ENCODE measurements around the gene PAIP2. TPM values are rescaled to one million over a fixed set of nuclear protein-coding genes. Genes with fewer than 3 reads are reported as not detected.

Gene PAIP2, protein sequence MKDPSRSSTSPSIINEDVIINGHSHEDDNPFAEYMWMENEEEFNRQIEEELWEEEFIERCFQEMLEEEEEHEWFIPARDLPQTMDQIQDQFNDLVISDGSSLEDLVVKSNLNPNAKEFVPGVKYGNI
- 100 to 1,000 TPM in 2 of 4 donors, 10 to 100 TPM in 2; 78.5 to 131 (median 93.3) TPM for total RNA-seq

DNA sequence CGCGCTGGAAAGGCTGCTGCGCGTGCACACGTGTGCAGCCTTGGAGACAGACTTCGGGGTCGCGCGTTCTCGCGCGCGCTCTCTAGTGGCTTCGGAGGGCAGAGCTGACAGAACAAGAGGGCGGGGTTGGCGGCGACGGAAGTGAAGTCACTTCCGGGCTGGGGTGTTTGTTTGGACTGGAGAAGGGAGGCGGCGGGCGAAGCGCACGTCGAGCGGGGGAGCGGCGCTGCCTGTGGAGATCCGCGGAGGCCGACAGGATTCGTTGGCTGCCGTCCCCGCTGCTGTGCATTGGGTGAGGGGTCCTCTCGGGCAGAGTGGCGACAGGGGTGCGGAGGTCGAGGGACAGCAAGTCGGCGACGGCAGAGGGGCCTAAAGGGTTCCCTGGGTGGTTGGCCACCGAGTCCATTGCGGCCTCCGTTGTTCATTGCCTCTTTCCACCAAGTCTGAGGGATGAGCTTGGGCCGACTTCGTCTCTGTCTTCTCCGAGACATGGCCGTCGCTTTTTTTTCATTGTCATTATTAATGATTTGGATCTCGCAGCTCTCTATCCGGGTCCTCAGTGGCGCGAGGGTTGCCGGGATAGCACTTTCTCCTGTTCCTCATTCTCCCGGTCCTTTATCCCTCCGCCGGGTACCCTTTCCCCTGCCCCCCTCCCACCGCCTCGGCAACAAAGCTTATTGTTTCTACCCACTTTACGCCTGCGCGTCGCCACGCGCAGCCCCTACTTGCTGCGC lies at the start of gene PAIP2:
TSS of gene PAIP2 (plus strand) at position 166 of the 734 bp plus-strand sequence. CDS start 21,931 bp downstream, outside the sequence.
- Histone ChIP-seq H3K4me3 (peak within 1 kb of the TSS; percentile 80 to 86), H3K27me3 (no peaks in the 10 kb centered on the region), H3K9me3 (no peaks in the 10 kb centered on the region), H3K36me3 (peaks cover 0 to 6% of the 10 kb centered on the region in 2 donors), H3K27ac (peak within 1 kb of the TSS; percentile 93 to 98 (median 98)), H3K4me1 (peaks cover 3 to 56% (median 7%) of the 10 kb centered on the region in 3 donors)
- ATAC-seq, result peak; percentile 97
- TF ChIP-seq EP300 (IDR thresholded peaks at IDR 0.05) (no peak), POLR2A (IDR thresholded peaks at IDR 0.05) (peak; percentile 86 to 92), POLR2AphosphoS5 (IDR thresholded peaks at IDR 0.05) (peak; percentile 97)
- TF ChIP-seq, protein P1, sequence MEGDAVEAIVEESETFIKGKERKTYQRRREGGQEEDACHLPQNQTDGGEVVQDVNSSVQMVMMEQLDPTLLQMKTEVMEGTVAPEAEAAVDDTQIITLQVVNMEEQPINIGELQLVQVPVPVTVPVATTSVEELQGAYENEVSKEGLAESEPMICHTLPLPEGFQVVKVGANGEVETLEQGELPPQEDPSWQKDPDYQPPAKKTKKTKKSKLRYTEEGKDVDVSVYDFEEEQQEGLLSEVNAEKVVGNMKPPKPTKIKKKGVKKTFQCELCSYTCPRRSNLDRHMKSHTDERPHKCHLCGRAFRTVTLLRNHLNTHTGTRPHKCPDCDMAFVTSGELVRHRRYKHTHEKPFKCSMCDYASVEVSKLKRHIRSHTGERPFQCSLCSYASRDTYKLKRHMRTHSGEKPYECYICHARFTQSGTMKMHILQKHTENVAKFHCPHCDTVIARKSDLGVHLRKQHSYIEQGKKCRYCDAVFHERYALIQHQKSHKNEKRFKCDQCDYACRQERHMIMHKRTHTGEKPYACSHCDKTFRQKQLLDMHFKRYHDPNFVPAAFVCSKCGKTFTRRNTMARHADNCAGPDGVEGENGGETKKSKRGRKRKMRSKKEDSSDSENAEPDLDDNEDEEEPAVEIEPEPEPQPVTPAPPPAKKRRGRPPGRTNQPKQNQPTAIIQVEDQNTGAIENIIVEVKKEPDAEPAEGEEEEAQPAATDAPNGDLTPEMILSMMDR (IDR thresholded peaks at IDR 0.05), result peak; percentile 43 to 90 (median 75)
- WGBS, 2 donors (ENCODE audit: low coverage in 1 of 2), result 0% methylated on average over 10 to 17 of the region's 66 CpGs

DNA sequence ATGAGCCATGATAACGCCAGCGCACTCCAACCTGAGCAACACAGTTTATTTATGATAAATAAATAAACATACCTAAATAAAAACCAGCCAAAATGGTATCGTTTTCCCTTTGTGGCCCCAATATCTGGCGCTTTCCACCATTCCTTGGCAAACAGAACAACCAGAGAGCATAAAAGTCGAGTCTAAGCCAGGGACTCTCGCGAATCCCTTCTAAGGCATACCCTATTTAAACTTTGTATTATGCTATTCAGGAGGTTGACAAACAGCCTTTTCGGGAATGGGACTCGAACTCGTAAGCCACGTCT lies 48.5 kb upstream of the PAIP2 start:
- H3K4me1 ChIP-seq, result peaks cover 0 to 40% (median 21%) of the 10 kb centered on the region in 3 donors
- no peak for ATAC-seq
- WGBS, 2 donors (ENCODE audit: low coverage in 1 of 2), result 25 to 39% methylated on average over 5 to 7 of the region's 11 CpGs
- TF ChIP-seq, protein P1 (IDR thresholded peaks at IDR 0.05), result no peak
- TF ChIP-seq POLR2A (IDR thresholded peaks at IDR 0.05) (no peak), POLR2AphosphoS5 (IDR thresholded peaks at IDR 0.05) (no peak), EP300 (IDR thresholded peaks at IDR 0.05) (no peak)
- H3K4me3 ChIP-seq, result peak overlapping the region; percentile 91 to 96
- no peaks in the 10 kb centered on the region for H3K9me3 ChIP-seq
- H3K36me3 ChIP-seq, result no peaks in the 10 kb centered on the region
- H3K27me3 ChIP-seq, result no peaks in the 10 kb centered on the region
- H3K27ac ChIP-seq, result peak overlapping the region; percentile 95 to 100 (median 98)

DNA sequence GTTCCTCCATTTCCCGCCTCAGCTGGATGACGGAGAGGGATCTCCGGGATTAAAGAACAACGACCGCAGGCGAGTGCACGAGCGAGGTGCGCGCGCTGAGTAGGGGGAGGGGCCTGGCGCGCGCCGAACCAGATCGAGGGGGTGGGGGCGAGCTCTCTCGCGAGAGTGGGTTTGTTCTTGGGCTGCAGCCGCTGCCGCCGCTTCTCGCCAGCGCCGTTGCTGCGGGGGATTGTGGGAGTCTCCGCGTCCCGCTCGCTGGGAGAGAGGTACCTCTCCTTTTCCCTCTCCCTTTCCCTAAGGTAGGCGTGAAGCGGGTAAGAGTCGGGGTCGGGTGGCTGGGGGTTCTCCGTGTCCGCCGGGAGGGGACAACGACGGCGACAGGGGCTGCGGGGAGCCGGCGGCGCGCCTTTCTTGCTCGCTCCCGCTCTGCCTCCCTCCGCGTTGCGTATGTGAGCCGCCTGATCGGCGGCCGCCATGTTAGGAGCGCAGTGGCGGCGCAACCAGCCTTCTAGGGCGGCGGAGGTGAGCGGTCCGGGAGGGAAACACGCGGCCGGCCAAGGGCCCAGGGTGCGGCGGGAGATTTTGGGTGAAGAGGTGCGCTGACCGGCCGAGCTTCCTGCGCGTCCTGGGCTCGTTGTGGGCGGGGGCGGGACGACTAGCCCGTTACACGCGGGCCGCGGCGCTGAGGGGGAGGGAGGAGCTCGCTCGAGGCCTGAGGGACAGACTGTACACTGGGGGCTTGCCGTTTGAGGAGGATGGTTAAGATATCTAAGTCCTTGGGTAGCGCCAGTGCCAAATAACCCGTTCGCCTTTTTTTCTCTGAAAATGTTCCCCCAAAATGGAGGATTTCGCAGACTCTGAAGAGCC lies 47.9 kb upstream of the PAIP2 start, which contains the start of gene MATR3:
TSS of gene MATR3 (plus strand) at position 234 of the 867 bp plus-strand sequence. CDS start 13,676 bp downstream, outside the sequence.
- Histone ChIP-seq H3K4me3 (peak within 1 kb of the TSS; percentile 91 to 96), H3K9me3 (no peaks in the 10 kb centered on the region), H3K27me3 (no peaks in the 10 kb centered on the region), H3K36me3 (no peaks in the 10 kb centered on the region), H3K27ac (peak within 1 kb of the TSS; percentile 95 to 100 (median 98)), H3K4me1 (peaks cover 0 to 45% (median 27%) of the 10 kb centered on the region in 3 donors)
- 0% methylated on average over 3 of the region's 88 CpGs; no CpG with 5 or more reads in 1 of the 2 donors for WGBS, 2 donors (ENCODE audit: low coverage in 1 of 2)
- TF ChIP-seq EP300 (IDR thresholded peaks at IDR 0.05) (no peak), POLR2A (IDR thresholded peaks at IDR 0.05) (peak; percentile 96 to 98), POLR2AphosphoS5 (IDR thresholded peaks at IDR 0.05) (peak; percentile 99)
- TF ChIP-seq, protein P1 (IDR thresholded peaks at IDR 0.05), result no peak
- peak; percentile 96 for ATAC-seq

DNA sequence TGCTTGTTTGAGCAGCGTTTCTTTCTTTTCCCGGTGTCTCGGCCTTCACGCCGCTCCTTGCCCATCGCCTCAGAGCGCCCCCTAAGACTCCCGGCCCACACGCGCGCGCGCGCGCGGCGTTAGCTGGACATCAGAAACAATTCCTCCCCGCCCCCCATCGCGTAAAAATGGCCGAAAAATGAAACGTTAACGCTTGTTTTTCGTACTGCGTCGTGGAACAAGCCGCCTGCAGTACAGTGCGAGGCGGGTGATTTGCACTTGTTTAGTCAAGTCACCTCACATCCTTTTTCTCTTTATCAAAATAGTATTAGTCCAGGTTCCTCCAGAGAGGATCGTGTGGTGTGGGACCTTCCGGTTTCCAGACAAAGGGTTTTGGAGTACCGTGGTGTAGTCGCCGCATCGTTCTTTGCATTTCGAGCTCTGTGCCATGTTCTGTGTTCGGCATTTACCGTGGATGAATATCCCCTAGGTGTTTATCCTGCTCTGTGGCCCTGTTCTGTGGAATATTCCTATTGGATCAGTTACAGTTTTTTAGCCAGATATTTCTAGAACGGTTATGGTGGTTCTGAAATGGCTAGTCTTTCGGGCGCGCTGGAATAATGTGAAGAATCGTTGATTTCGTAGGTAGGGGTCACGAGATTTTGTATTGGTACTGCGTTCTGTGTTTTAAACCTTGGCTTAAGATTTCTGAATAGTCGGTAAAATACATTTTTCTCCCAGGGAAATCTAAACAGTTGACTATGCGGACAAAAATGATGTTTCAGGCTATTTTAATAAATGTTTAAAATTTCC lies 47.1 kb upstream of the PAIP2 start:
- no peaks in the 10 kb centered on the region for H3K36me3 ChIP-seq
- peak; percentile 44 for ATAC-seq
- WGBS, 2 donors (ENCODE audit: low coverage in 1 of 2), result 0 to 1% methylated on average over 19 to 30 of the region's 48 CpGs
- peak overlapping the region; percentile 95 to 100 (median 98) for H3K27ac ChIP-seq
- peaks cover 7 to 54% (median 36%) of the 10 kb centered on the region in 3 donors for H3K4me1 ChIP-seq
- no peaks in the 10 kb centered on the region for H3K9me3 ChIP-seq
- TF ChIP-seq POLR2A (IDR thresholded peaks at IDR 0.05), result no peak
- TF ChIP-seq, protein P1 (IDR thresholded peaks at IDR 0.05), result peak in 2 of 4 experiments; percentile 24 to 48
- TF ChIP-seq POLR2AphosphoS5 (IDR thresholded peaks at IDR 0.05), result no peak
- H3K4me3 ChIP-seq, result peak overlapping the region; percentile 91 to 96
- H3K27me3 ChIP-seq, result no peaks in the 10 kb centered on the region
